Activated naive CD4-positive, alpha-beta T cell treated with anti-CD3 and anti-CD28 coated beads, Interleukin-2, amount 50 U/mL, for 72 hours (primary cell): ENCODE measurements around the gene RABAC1. TPM values are rescaled to one million over a fixed set of nuclear protein-coding genes. Genes with fewer than 3 reads are reported as not detected.

Source experiments
- ATAC-seq, 2 donors: fragments of 150-1000 bp; cut with Tn5 transposase; 2 replicates each; pipeline ENCODE4 v1.10.0; 2021; ENCODE audit warnings: mild to moderate bottlenecking in 2 of 2, moderate library complexity in 2 of 2
- DNase-seq, 2 donors: peaks; one replicate each; pipeline ENCODE4 v3.0.0; 2021 to 2022; ENCODE audit warnings: low spot score in 2 of 2
- H3K27ac Mint-ChIP-seq, 2 donors: one replicate each; pipeline ENCODE4 v1.8.0; 2022; ENCODE audit warnings: mild to moderate bottlenecking in 2 of 2, mixed read lengths in 2 of 2
- H3K36me3 Mint-ChIP-seq, 2 donors: one replicate each; pipeline ENCODE4 v1.8.0; 2022; ENCODE audit warnings: mixed read lengths in 2 of 2
- H3K9me3 Mint-ChIP-seq, 2 donors: one replicate each; pipeline ENCODE4 v1.8.0; 2022; ENCODE audit warnings: mixed read lengths in 2 of 2
- total RNA-seq, 2 donors: library from RNA; stranded (reverse); gene quantifications; one replicate each; pipeline ENCODE4 v1.2.3, GENCODE V29; 2022

Gene RABAC1
- total RNA-seq, 2 donors from 2014 or later = 39.8 to 46.0 TPM

GRCh38 chr19:41906916-41907680, 52.0 kb downstream of the RABAC1 start:
- Mint-ChIP-seq H3K27ac (peak overlapping the region; percentile 61 to 82), H3K9me3 (no peaks in the 10 kb centered on the region), H3K36me3 (peaks cover 4 to 20% of the 10 kb centered on the region in 2 donors)
- DNase-seq = no peak
- no peak for ATAC-seq

Other genes starting within 250 kb of the RABAC1 start
- not detected for gene CEACAM6, start 203.8 kb downstream of the RABAC1 start, total RNA-seq
- not detected for gene CEACAM3, start 162.7 kb downstream of the RABAC1 start, total RNA-seq
- not detected for gene LYPD4, start 114.6 kb downstream of the RABAC1 start, total RNA-seq
- gene DMRTC2, start 114.3 kb downstream of the RABAC1 start, total RNA-seq = not detected
- 1,000 to 10,000 TPM; 3,521 to 4,779 TPM for gene RPS19, start 99.1 kb downstream of the RABAC1 start, total RNA-seq
- gene CD79A, start 82.0 kb downstream of the RABAC1 start, total RNA-seq = 1 to 10 TPM; 3.3 to 7.0 TPM
- 100 to 1,000 TPM; 361 to 383 TPM for gene ARHGEF1, start 76.1 kb downstream of the RABAC1 start, total RNA-seq
- 1 to 10 TPM; 1.7 to 2.9 TPM for gene ERFL, start 30.9 kb downstream of the RABAC1 start, total RNA-seq
- 1 to 10 TPM; 2.0 to 4.0 TPM for gene ATP1A3, start 34.9 kb upstream of the RABAC1 start, total RNA-seq
- 1 to 10 TPM; 3.5 to 4.0 TPM for gene GRIK5, start 110.9 kb upstream of the RABAC1 start, total RNA-seq
- 10 to 100 TPM; 12.5 to 13.9 TPM for gene ZNF574, start 116.8 kb upstream of the RABAC1 start, total RNA-seq
- 10 to 100 TPM; 34.2 to 39.6 TPM for gene POU2F2, start 173.1 kb upstream of the RABAC1 start, total RNA-seq